ENCODE results near the gene AUTS2.

DNA sequence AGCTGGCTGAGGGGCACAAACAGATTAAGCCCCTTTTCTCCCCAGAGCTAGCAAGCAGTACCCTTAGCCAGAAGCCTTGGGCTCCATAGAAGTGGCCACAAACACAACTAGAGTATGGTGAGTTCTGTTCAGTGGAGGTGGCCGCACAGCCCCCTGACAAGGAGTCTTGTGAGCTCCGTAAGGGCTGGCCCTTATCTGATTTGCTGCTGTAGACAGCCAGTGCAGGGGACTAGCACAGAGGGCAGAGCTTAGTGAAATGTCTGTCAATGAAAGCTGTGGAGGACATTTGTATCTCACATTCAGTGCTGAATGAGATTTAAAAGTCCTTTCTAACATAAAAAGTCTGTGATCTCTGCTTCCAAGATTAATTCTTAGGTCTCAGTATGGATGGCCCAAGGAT, 137.3 kb downstream of the AUTS2 start:
- TF ChIP-seq EZH2phosphoT487 (IDR thresholded peaks at IDR 0.05; ENCODE audit: insufficient read depth, low read depth) (no peak), EZH2 (IDR thresholded peaks at IDR 0.05; ENCODE audit: insufficient read depth, poor library complexity, severe bottlenecking) (no peak)

Data from GM23248 (cell line).